GM23338 (cell line): ENCODE data around the gene MRNIP. TPM values are rescaled to one million over a fixed set of nuclear protein-coding genes. Genes with fewer than 3 reads are reported as not detected.

Experiments used
- ATAC-seq: fragments of 200-7000 bp; cut with Tn5 transposase; 3 replicates; pipeline ENCODE4 v1.9.1; 2020
- DNase-seq: peaks from one replicate; pipeline ENCODE4 v3.0.0-alpha.2; 2015; ENCODE audit warnings: low spot score
- H2AFZ ChIP-seq: fragments of 200-600 bp; sonication (generic); 2 replicates; pipeline ENCODE4 v1.8.0; 2016; ENCODE audit warnings: antibody characterized with exemption, mild to moderate bottlenecking, moderate library complexity
- H3F3A ChIP-seq: fragments of 200-600 bp; sonication (generic); replicated peaks from 2 replicates; pipeline ENCODE4 v1.8.0; 2017; ENCODE audit warnings: antibody characterized with exemption, mixed run types, low read depth
- H3K27ac ChIP-seq: fragments of 200-600 bp; sonication (generic); 2 replicates; pipeline ENCODE4 v1.6.1; 2016; ENCODE audit warnings: low read depth
- H3K27me3 ChIP-seq: fragments of 200-600 bp; sonication (generic); 2 replicates; pipeline ENCODE4 v1.8.0; 2016; ENCODE audit warnings: mild to moderate bottlenecking, mixed run types, moderate library complexity; ENCODE audit not compliant: insufficient read depth
- H3K36me3 ChIP-seq: fragments of 200-600 bp; sonication (generic); 2 replicates; pipeline ENCODE4 v1.8.0; 2016; ENCODE audit warnings: mild to moderate bottlenecking; ENCODE audit not compliant: insufficient read depth
- H3K4me1 ChIP-seq: fragments of 200-600 bp; sonication (generic); 2 replicates; pipeline ENCODE4 v1.8.0; 2016; ENCODE audit warnings: mild to moderate bottlenecking, moderate library complexity; ENCODE audit not compliant: insufficient read depth
- H3K4me2 ChIP-seq: fragments of 200-600 bp; sonication (generic); 2 replicates; pipeline ENCODE4 v1.7.1; 2017; ENCODE audit warnings: mixed run types
- H3K4me3 ChIP-seq: fragments of 200-600 bp; sonication (generic); 2 replicates; pipeline ENCODE4 v1.6.1; 2016; ENCODE audit warnings: mixed run types
- H3K79me2 ChIP-seq: fragments of 200-600 bp; sonication (generic); replicated peaks from 2 replicates; pipeline ENCODE4 v1.8.0; 2017; ENCODE audit warnings: mild to moderate bottlenecking; ENCODE audit not compliant: insufficient read depth
- H3K9me2 ChIP-seq: fragments of 200-600 bp; sonication (generic); 2 replicates; pipeline ENCODE4 v1.8.0; 2017; ENCODE audit not compliant: insufficient read depth
- H4K20me1 ChIP-seq: fragments of 200-600 bp; sonication (generic); replicated peaks from 2 replicates; pipeline ENCODE4 v1.8.0; 2017; ENCODE audit warnings: mild to moderate bottlenecking; ENCODE audit not compliant: insufficient read depth
- H3K27ac Mint-ChIP-seq: 2 replicates; pipeline ENCODE4 v1.8.0; 2020; ENCODE audit warnings: inconsistent platforms, mild to moderate bottlenecking, moderate library complexity, mixed read lengths
- H3K27me3 Mint-ChIP-seq: 3 replicates; pipeline ENCODE4 v1.8.0; 2022; ENCODE audit warnings: low read depth, mild to moderate bottlenecking, moderate library complexity, mixed read lengths, inconsistent platforms; ENCODE audit not compliant: insufficient read depth, poor library complexity
- H3K36me3 Mint-ChIP-seq: 3 replicates; pipeline ENCODE4 v1.8.0; 2021; ENCODE audit warnings: low read depth, mild to moderate bottlenecking, inconsistent platforms, moderate library complexity, mixed read lengths
- H3K4me1 Mint-ChIP-seq: 3 replicates; pipeline ENCODE4 v1.8.0; 2020; ENCODE audit warnings: mild to moderate bottlenecking, inconsistent platforms, mixed read lengths
- H3K4me3 Mint-ChIP-seq: 3 replicates; pipeline ENCODE4 v1.8.0; 2021; ENCODE audit warnings: moderate library complexity, mild to moderate bottlenecking, inconsistent platforms, mixed read lengths
- H3K9me3 Mint-ChIP-seq: 3 replicates; pipeline ENCODE4 v1.8.0; 2020; ENCODE audit warnings: moderate library complexity, mild to moderate bottlenecking, inconsistent platforms, mixed read lengths
- EZH2 ChIP-seq: fragments of 200-600 bp; sonication (generic); IDR thresholded peaks from one replicate; pipeline ENCODE4 v1.8.0; 2017; ENCODE audit warnings: antibody characterized with exemption, mild to moderate bottlenecking, low read depth; ENCODE audit not compliant: unreplicated experiment
- EZH2phosphoT487 ChIP-seq: fragments of 200-600 bp; sonication (generic); IDR thresholded peaks from one replicate; pipeline ENCODE4 v1.8.1; 2018; ENCODE audit warnings: antibody characterized with exemption; ENCODE audit not compliant: unreplicated experiment
- JUNB ChIP-seq: IDR thresholded peaks from one replicate; pipeline ENCODE4 v1.6.1; 2016; ENCODE audit warnings: antibody characterized with exemption; ENCODE audit not compliant: unreplicated experiment
- NANOG ChIP-seq: IDR thresholded peaks from 2 replicates; pipeline ENCODE4 v1.6.1; 2016; ENCODE audit warnings: antibody characterized with exemption, borderline replicate concordance
- polyA plus RNA-seq: library from polyadenylated mRNA; unstranded; fragments of >200 nt; fragmentation: Nextera tagmentation; extraction: Ambion mirVana; gene quantifications from 2 replicates; pipeline ENCODE4 v1.2.1, GENCODE V29; 2016
- total RNA-seq: library from RNA; depleted of rRNA; stranded (reverse); fragments of >200 nt; shearing (Covaris generic); gene quantifications from 2 replicates; pipeline ENCODE4 v1.2.3, GENCODE V29; 2014
- TF ChIP-seq, protein P1 (sequence below): IDR thresholded peaks from 2 replicates; pipeline ENCODE4 v1.6.1; 2016; ENCODE audit warnings: antibody characterized with exemption
- TF ChIP-seq, protein P2 (sequence below): fragments of 250-450 bp; sonication (Bioruptor Pico); IDR thresholded peaks from 2 replicates; pipeline ENCODE4 v1.5.0; 2020; ENCODE audit warnings: mild to moderate bottlenecking, moderate library complexity
- TF ChIP-seq, protein P3 (sequence below): IDR thresholded peaks from one replicate; pipeline ENCODE4 v1.6.1; 2018; ENCODE audit warnings: antibody characterized with exemption; ENCODE audit not compliant: unreplicated experiment

The MRNIP gene
- total and polyA plus RNA-seq, 2 experiments from 2014 or later, result 18.2 to 34.4 TPM

DNA sequence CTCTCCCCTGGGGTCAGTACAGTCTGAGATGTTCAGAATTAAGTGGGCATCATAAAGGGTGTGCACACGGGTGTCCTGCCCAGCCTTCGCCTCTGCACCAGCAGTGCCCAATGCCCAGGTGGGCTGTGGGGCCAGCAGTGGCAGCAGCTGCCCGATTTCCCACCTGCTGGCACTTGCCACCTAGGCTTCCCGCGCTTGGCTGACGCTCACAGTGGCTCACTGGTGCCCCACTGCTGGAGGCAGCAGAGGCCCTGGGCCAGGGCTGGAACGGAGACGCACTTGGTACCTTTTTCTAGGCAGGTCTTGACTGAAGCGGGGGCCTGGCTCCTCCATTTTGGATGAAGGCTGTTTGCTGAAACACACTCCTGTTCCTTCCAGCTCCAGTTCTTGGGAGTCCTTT, 17.0 kb downstream of the MRNIP start (continued):
- no peak for TF ChIP-seq NANOG
- TF ChIP-seq, protein P1, sequence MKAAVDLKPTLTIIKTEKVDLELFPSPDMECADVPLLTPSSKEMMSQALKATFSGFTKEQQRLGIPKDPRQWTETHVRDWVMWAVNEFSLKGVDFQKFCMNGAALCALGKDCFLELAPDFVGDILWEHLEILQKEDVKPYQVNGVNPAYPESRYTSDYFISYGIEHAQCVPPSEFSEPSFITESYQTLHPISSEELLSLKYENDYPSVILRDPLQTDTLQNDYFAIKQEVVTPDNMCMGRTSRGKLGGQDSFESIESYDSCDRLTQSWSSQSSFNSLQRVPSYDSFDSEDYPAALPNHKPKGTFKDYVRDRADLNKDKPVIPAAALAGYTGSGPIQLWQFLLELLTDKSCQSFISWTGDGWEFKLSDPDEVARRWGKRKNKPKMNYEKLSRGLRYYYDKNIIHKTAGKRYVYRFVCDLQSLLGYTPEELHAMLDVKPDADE, result no peak
- no peak for TF ChIP-seq EZH2phosphoT487

- Histone ChIP-seq H3K4me2 (no peak overlapping the region), H3K36me3 (peaks cover 9% of the 10 kb centered on the region), H3K4me1 (no peaks in the 10 kb centered on the region), H3K27ac (no peak overlapping the region), H3F3A (peaks cover 12% of the 10 kb centered on the region; the same call in 1 of the 2 replicates), H3K4me3 (no peak overlapping the region), H4K20me1 (0 out of 2 replicates have a peak, but pooled peaks cover 2% of the 10 kb centered on the region), H3K9me2 (no peaks in the 10 kb centered on the region), H3K27me3 (no peaks in the 10 kb centered on the region), H3K79me2 (no peaks in the 10 kb centered on the region), H2AFZ (no peak overlapping the region)
- peaks cover 82% of the 10 kb centered on the region for H3K36me3 Mint-ChIP-seq
- ATAC-seq (no peak), DNase-seq (no peak)
- H3K27me3 Mint-ChIP-seq, result peaks cover 26% of the 10 kb centered on the region
- peaks cover 19% of the 10 kb centered on the region for H3K9me3 Mint-ChIP-seq
- H3K4me1 Mint-ChIP-seq, result no peaks in the 10 kb centered on the region
- no peak overlapping the region; the same call in 2 of the 3 replicates for H3K4me3 Mint-ChIP-seq
- no peak for TF ChIP-seq JUNB
- TF ChIP-seq, protein P1, result no peak
- TF ChIP-seq, protein P2, sequence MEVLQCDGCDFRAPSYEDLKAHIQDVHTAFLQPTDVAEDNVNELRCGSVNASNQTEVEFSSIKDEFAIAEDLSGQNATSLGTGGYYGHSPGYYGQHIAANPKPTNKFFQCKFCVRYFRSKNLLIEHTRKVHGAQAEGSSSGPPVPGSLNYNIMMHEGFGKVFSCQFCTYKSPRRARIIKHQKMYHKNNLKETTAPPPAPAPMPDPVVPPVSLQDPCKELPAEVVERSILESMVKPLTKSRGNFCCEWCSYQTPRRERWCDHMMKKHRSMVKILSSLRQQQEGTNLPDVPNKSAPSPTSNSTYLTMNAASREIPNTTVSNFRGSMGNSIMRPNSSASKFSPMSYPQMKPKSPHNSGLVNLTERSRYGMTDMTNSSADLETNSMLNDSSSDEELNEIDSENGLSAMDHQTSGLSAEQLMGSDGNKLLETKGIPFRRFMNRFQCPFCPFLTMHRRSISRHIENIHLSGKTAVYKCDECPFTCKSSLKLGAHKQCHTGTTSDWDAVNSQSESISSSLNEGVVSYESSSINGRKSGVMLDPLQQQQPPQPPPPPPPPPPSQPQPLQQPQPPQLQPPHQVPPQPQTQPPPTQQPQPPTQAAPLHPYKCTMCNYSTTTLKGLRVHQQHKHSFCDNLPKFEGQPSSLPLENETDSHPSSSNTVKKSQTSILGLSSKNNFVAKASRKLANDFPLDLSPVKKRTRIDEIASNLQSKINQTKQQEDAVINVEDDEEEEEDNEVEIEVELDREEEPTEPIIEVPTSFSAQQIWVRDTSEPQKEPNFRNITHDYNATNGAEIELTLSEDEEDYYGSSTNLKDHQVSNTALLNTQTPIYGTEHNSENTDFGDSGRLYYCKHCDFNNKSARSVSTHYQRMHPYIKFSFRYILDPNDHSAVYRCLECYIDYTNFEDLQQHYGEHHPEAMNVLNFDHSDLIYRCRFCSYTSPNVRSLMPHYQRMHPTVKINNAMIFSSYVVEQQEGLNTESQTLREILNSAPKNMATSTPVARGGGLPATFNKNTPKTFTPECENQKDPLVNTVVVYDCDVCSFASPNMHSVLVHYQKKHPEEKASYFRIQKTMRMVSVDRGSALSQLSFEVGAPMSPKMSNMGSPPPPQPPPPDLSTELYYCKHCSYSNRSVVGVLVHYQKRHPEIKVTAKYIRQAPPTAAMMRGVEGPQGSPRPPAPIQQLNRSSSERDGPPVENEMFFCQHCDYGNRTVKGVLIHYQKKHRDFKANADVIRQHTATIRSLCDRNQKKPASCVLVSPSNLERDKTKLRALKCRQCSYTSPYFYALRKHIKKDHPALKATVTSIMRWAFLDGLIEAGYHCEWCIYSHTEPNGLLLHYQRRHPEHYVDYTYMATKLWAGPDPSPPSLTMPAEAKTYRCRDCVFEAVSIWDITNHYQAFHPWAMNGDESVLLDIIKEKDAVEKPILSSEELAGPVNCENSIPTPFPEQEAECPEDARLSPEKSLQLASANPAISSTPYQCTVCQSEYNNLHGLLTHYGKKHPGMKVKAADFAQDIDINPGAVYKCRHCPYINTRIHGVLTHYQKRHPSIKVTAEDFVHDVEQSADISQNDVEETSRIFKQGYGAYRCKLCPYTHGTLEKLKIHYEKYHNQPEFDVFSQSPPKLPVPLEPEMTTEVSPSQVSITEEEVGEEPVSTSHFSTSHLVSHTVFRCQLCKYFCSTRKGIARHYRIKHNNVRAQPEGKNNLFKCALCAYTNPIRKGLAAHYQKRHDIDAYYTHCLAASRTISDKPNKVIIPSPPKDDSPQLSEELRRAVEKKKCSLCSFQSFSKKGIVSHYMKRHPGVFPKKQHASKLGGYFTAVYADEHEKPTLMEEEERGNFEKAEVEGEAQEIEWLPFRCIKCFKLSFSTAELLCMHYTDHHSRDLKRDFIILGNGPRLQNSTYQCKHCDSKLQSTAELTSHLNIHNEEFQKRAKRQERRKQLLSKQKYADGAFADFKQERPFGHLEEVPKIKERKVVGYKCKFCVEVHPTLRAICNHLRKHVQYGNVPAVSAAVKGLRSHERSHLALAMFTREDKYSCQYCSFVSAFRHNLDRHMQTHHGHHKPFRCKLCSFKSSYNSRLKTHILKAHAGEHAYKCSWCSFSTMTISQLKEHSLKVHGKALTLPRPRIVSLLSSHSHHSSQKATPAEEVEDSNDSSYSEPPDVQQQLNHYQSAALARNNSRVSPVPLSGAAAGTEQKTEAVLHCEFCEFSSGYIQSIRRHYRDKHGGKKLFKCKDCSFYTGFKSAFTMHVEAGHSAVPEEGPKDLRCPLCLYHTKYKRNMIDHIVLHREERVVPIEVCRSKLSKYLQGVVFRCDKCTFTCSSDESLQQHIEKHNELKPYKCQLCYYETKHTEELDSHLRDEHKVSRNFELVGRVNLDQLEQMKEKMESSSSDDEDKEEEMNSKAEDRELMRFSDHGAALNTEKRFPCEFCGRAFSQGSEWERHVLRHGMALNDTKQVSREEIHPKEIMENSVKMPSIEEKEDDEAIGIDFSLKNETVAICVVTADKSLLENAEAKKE (CRISPR knock-in tag), result no peak
- TF ChIP-seq, protein P3, sequence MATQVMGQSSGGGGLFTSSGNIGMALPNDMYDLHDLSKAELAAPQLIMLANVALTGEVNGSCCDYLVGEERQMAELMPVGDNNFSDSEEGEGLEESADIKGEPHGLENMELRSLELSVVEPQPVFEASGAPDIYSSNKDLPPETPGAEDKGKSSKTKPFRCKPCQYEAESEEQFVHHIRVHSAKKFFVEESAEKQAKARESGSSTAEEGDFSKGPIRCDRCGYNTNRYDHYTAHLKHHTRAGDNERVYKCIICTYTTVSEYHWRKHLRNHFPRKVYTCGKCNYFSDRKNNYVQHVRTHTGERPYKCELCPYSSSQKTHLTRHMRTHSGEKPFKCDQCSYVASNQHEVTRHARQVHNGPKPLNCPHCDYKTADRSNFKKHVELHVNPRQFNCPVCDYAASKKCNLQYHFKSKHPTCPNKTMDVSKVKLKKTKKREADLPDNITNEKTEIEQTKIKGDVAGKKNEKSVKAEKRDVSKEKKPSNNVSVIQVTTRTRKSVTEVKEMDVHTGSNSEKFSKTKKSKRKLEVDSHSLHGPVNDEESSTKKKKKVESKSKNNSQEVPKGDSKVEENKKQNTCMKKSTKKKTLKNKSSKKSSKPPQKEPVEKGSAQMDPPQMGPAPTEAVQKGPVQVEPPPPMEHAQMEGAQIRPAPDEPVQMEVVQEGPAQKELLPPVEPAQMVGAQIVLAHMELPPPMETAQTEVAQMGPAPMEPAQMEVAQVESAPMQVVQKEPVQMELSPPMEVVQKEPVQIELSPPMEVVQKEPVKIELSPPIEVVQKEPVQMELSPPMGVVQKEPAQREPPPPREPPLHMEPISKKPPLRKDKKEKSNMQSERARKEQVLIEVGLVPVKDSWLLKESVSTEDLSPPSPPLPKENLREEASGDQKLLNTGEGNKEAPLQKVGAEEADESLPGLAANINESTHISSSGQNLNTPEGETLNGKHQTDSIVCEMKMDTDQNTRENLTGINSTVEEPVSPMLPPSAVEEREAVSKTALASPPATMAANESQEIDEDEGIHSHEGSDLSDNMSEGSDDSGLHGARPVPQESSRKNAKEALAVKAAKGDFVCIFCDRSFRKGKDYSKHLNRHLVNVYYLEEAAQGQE, result no peak
- TF ChIP-seq EZH2, result no peak
- no peak overlapping the region for H3K27ac Mint-ChIP-seq
Measured at GRCh38 chr5:179840766-179841165, 17.9 kb downstream of the MRNIP start.
